Liver (tissue), 9 donors: ENCODE data around the gene CTSW. TPM values are rescaled to one million over a fixed set of nuclear protein-coding genes. Genes with fewer than 3 reads are reported as not detected.

Experiments
- DNase-seq: peaks from one replicate; pipeline ENCODE4 v3.0.0-alpha.2; 2017; ENCODE audit warnings: low spot score
- H3K27ac ChIP-seq, 2 donors: one replicate each; pipeline ENCODE4 v1.7.0; 2013; ENCODE audit warnings: inconsistent platforms in 2 of 2, low read length in 2 of 2, control low read depth in 1 of 2, low read depth in 1 of 2, mild to moderate bottlenecking in 1 of 2
- H3K27me3 ChIP-seq, 4 donors: one replicate each; pipeline versions ENCODE4 v1.6.1 to v1.7.0; 2013; ENCODE audit warnings: low read length in 3 of 4, inconsistent platforms in 1 of 4, mild to moderate bottlenecking in 1 of 4, moderate library complexity in 1 of 4; ENCODE audit not compliant: control insufficient read depth in 4 of 4, insufficient read depth in 4 of 4
- H3K36me3 ChIP-seq, 4 donors: one replicate each; pipeline versions ENCODE4 v1.6.1 to v1.7.0; 2013; ENCODE audit warnings: low read length in 3 of 4, mild to moderate bottlenecking in 3 of 4, low read depth in 1 of 4, moderate library complexity in 1 of 4; ENCODE audit not compliant: control insufficient read depth in 4 of 4, insufficient read depth in 3 of 4
- H3K4me1 ChIP-seq, 4 donors: one replicate each; pipeline versions ENCODE4 v1.6.1 to v1.7.0; 2013; ENCODE audit warnings: low read length in 3 of 4, mild to moderate bottlenecking in 3 of 4, moderate library complexity in 1 of 4; ENCODE audit not compliant: control insufficient read depth in 4 of 4, insufficient read depth in 4 of 4
- H3K4me3 ChIP-seq, 3 donors: one replicate each; pipeline versions ENCODE4 v1.6.1 to v1.7.0; 2013; ENCODE audit warnings: low read length in 3 of 3, control low read depth in 1 of 3, low read depth in 1 of 3, mild to moderate bottlenecking in 1 of 3
- H3K9ac ChIP-seq, 2 donors: one replicate each; pipeline ENCODE4 v1.7.0; 2013; ENCODE audit warnings: low read length in 2 of 2, mild to moderate bottlenecking in 2 of 2, moderate library complexity in 2 of 2, control low read depth in 1 of 2, low read depth in 1 of 2
- H3K9me3 ChIP-seq, 4 donors: one replicate each; pipeline versions ENCODE4 v1.6.1 to v1.7.0; 2013; ENCODE audit warnings: low read length in 3 of 4; ENCODE audit not compliant: control insufficient read depth in 4 of 4
- CTCF ChIP-seq: fragments of 150-350 bp; IDR thresholded peaks from 2 replicates; pipeline ENCODE4 v1.5.1; 2017; ENCODE audit warnings: improper control_type of control experiment, low read depth, low read length; ENCODE audit not compliant: missing input control
- EGR1 ChIP-seq, 2 donors: IDR thresholded peaks; 2 replicates each; pipeline ENCODE4 v1.6.1; 2016 to 2018; ENCODE audit warnings: antibody characterized with exemption in 2 of 2, low read depth in 2 of 2
- GABPA ChIP-seq, 2 donors: IDR thresholded peaks in 1 of 2; conservative IDR thresholded peaks in 1 of 2; 2 replicates each; pipeline ENCODE4 v1.6.1; 2016; ENCODE audit warnings: antibody characterized with exemption in 2 of 2, mild to moderate bottlenecking in 1 of 2, moderate library complexity in 1 of 2
- HNF4A ChIP-seq, 2 donors: conservative IDR thresholded peaks; 2 replicates each; pipeline ENCODE4 v1.6.1; 2016; ENCODE audit warnings: antibody characterized with exemption in 2 of 2, mild to moderate bottlenecking in 2 of 2
- HNF4G ChIP-seq: IDR thresholded peaks from 2 replicates; pipeline ENCODE4 v1.6.1; 2016; ENCODE audit warnings: antibody characterized with exemption
- JUND ChIP-seq, 2 donors: IDR thresholded peaks; 2 replicates each; pipeline ENCODE4 v1.6.1; 2016; ENCODE audit warnings: antibody characterized with exemption in 2 of 2
- MAX ChIP-seq: IDR thresholded peaks from 2 replicates; pipeline ENCODE4 v1.6.1; 2016; ENCODE audit warnings: antibody characterized with exemption
- NR2F2 ChIP-seq: IDR thresholded peaks from 2 replicates; pipeline ENCODE4 v1.6.1; 2016; ENCODE audit warnings: antibody characterized with exemption
- RAD21 ChIP-seq, 2 donors: IDR thresholded peaks; 2 replicates each; pipeline ENCODE4 v1.6.1; 2016; ENCODE audit warnings: antibody characterized with exemption in 2 of 2, mild to moderate bottlenecking in 2 of 2
- RXRA ChIP-seq, 2 donors: IDR thresholded peaks; 2 replicates each; pipeline ENCODE4 v1.6.1; 2017 to 2018; ENCODE audit warnings: antibody characterized with exemption in 2 of 2, mild to moderate bottlenecking in 1 of 2
- SP1 ChIP-seq: IDR thresholded peaks from 2 replicates; pipeline ENCODE4 v1.6.1; 2018; ENCODE audit warnings: antibody characterized with exemption, mild to moderate bottlenecking
- TAF1 ChIP-seq: conservative IDR thresholded peaks from 2 replicates; pipeline ENCODE4 v1.6.1; 2016; ENCODE audit warnings: antibody characterized with exemption, mild to moderate bottlenecking
- YY1 ChIP-seq: IDR thresholded peaks from 2 replicates; pipeline ENCODE4 v1.6.1; 2016; ENCODE audit warnings: antibody characterized with exemption, mild to moderate bottlenecking
- WGBS: extraction: QIAGEN DNeasy Blood & Tissue Kit; methylation state at CpG from one replicate; pipeline ENCODE4 v1.1.7; 2013; 5-methylcytosine and 5-hydroxymethylcytosine counted together
- polyA plus RNA-seq, 2 donors: library from polyadenylated mRNA; stranded (reverse) in 1 of 2; unstranded in 1 of 2; fragments of 200-250 nt in 1 of 2; fragments of >200 nt in 1 of 2; fragmentation: Nextera tagmentation in 1 of 2; extraction: Ambion mirVana in 1 of 2; gene quantifications; one replicate each; pipeline versions ENCODE4 v1.2.1 to v1.2.3, GENCODE V29; 2013 to 2015
- total RNA-seq, 2 donors: library from RNA; depleted of rRNA; stranded (reverse); fragments of >200 nt; gene quantifications; one replicate each; pipeline ENCODE4 v1.2.3, GENCODE V29; 2014
- TF ChIP-seq, protein P1 (sequence below): IDR thresholded peaks from 2 replicates; pipeline ENCODE4 v1.6.1; 2016; ENCODE audit warnings: antibody characterized with exemption, mild to moderate bottlenecking
- TF ChIP-seq, protein P2 (sequence below): IDR thresholded peaks from 2 replicates; pipeline ENCODE4 v1.6.1; 2016; ENCODE audit warnings: antibody characterized with exemption
- TF ChIP-seq, protein P3 (sequence below): IDR thresholded peaks from 2 replicates; pipeline ENCODE4 v1.6.1; 2016; ENCODE audit warnings: antibody characterized with exemption
- donor health status: healthy.
- donor health status: healthy.
- donor health status: healthy.
- donor health status: healthy.
- donor health status: healthy.

CTSW gene
- total and polyA plus RNA-seq, 4 donors = 1.3 to 2.9 (median 2.1) TPM

DNA sequence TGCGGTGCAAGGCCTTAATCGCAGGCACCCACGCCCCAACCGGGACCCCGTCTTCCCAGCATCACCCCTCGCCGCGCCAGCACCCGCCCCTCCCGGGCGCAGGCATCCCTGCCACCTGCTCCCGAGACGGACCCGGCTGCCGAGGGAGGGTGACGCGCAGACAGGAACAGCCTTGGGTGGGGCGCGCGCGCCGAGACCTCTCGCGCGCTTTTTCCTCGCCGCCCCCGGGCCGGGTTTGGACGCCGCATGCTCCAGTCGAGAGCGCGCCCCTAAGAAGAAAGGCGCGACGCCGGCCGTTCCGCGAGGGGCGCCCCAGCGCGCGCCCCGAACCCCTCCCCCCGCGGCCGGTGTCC lies 22.2 kb upstream of the CTSW start:
- DNase-seq = peak; percentile 83
- WGBS = under 1% methylated on average over 49 of the region's 49 CpGs
- peak overlapping the region; percentile 90 to 94 for H3K27ac ChIP-seq

DNA sequence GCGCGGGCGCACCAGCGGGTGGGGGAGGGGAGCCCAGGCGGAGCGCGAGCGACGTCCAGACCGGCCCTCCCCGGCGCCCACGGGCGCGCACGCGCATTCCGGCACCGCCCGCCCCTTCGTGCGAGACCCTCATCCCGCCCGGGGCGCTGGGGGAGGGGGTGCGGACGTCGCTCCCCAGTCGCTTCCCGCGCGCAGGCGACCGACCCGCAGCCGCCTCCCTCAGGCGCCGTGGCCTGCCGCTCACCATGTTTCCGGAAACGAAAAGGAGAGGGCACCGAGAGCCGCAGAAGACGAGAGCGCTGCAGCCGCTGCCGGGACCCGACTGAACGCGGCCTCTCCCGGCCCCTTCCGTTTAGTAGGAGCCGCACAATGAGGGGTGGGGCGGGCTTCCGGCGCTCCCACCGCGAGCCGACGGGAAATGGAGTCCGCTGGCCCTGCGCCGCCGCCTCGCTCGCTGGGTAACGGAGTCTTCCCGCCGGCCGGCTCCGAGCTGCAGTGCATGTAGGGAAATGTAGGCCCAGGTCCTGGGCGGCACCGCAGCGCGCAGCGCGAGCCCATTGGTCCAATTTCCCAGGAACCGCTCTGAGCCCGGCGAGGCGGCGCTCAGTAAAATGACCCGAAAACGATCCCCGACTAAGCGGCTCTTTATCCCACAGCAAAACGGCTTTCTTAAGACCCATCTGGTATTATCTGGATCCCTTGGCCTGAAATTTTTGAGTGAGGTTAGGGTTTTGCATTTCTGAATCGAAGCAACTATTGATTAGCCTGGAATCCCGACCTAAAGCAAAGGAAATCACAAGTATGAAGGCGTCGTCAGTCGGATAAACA lies 21.6 kb upstream of the CTSW start, which contains the start of gene CFL1:
Gene CFL1, minus strand, starts transcription at position 328 of the 828 bp plus-strand sequence. Its CDS starts 81 bp downstream, at position 247.
- under 1% methylated on average over 92 of the region's 92 CpGs for WGBS
- Histone ChIP-seq H3K4me3 (peak within 1 kb of the TSS; percentile 68 to 96 (median 91)), H3K9me3 (no peaks in the 10 kb centered on the region), H3K9ac (peak within 1 kb of the TSS; percentile 84 to 85), H3K36me3 (peaks cover 8 to 36% (median 23%) of the 10 kb centered on the region in 4 donors), H3K27ac (peak within 1 kb of the TSS; percentile 90 to 96), H3K27me3 (no peaks in the 10 kb centered on the region), H3K4me1 (peaks cover 10 to 48% (median 32%) of the 10 kb centered on the region in 4 donors)
- peak; percentile 94 for DNase-seq
- peak; percentile 20 for TF ChIP-seq MAX
- no peak for TF ChIP-seq HNF4A (conservative IDR thresholded peaks at IDR 0.05)
- TF ChIP-seq JUND (IDR thresholded peaks at IDR 0.05) = peak in 1 of 2 donors; percentile 17
- no peak for TF ChIP-seq HNF4G
- no peak for TF ChIP-seq RXRA (IDR thresholded peaks at IDR 0.05)
- TF ChIP-seq RAD21 (IDR thresholded peaks at IDR 0.05) = peak in 1 of 2 donors; percentile 6
- TF ChIP-seq CTCF = no peak
- no peak for TF ChIP-seq NR2F2
- TF ChIP-seq, protein P1, sequence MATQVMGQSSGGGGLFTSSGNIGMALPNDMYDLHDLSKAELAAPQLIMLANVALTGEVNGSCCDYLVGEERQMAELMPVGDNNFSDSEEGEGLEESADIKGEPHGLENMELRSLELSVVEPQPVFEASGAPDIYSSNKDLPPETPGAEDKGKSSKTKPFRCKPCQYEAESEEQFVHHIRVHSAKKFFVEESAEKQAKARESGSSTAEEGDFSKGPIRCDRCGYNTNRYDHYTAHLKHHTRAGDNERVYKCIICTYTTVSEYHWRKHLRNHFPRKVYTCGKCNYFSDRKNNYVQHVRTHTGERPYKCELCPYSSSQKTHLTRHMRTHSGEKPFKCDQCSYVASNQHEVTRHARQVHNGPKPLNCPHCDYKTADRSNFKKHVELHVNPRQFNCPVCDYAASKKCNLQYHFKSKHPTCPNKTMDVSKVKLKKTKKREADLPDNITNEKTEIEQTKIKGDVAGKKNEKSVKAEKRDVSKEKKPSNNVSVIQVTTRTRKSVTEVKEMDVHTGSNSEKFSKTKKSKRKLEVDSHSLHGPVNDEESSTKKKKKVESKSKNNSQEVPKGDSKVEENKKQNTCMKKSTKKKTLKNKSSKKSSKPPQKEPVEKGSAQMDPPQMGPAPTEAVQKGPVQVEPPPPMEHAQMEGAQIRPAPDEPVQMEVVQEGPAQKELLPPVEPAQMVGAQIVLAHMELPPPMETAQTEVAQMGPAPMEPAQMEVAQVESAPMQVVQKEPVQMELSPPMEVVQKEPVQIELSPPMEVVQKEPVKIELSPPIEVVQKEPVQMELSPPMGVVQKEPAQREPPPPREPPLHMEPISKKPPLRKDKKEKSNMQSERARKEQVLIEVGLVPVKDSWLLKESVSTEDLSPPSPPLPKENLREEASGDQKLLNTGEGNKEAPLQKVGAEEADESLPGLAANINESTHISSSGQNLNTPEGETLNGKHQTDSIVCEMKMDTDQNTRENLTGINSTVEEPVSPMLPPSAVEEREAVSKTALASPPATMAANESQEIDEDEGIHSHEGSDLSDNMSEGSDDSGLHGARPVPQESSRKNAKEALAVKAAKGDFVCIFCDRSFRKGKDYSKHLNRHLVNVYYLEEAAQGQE = peak; percentile 73

More for the DNA sequence above, 22.2 kb upstream of the CTSW start:
- Histone ChIP-seq H3K9ac (peak overlapping the region in 1 of 2 donors; percentile 85), H3K4me3 (peak overlapping the region; percentile 68 to 96 (median 91)), H3K27me3 (no peaks in the 10 kb centered on the region), H3K9me3 (no peaks in the 10 kb centered on the region), H3K36me3 (peaks cover 9 to 35% (median 21%) of the 10 kb centered on the region in 4 donors), H3K4me1 (peaks cover 10 to 48% (median 32%) of the 10 kb centered on the region in 4 donors)
- TF ChIP-seq YY1 (no peak), EGR1 (IDR thresholded peaks at IDR 0.05; ENCODE audit: low read depth in 2 of 2) (no peak), RAD21 (IDR thresholded peaks at IDR 0.05) (no peak), SP1 (no peak), HNF4G (no peak), MAX (no peak), GABPA (IDR thresholded peaks at IDR 0.05 in 1 of 2, conservative IDR thresholded peaks at IDR 0.05 in 1 of 2) (no peak), RXRA (IDR thresholded peaks at IDR 0.05) (no peak), HNF4A (conservative IDR thresholded peaks at IDR 0.05) (no peak), TAF1 (no peak)
- TF ChIP-seq, protein P2, sequence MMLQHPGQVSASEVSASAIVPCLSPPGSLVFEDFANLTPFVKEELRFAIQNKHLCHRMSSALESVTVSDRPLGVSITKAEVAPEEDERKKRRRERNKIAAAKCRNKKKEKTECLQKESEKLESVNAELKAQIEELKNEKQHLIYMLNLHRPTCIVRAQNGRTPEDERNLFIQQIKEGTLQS = no peak
- TF ChIP-seq, protein P1 = no peak
- TF ChIP-seq, protein P3, sequence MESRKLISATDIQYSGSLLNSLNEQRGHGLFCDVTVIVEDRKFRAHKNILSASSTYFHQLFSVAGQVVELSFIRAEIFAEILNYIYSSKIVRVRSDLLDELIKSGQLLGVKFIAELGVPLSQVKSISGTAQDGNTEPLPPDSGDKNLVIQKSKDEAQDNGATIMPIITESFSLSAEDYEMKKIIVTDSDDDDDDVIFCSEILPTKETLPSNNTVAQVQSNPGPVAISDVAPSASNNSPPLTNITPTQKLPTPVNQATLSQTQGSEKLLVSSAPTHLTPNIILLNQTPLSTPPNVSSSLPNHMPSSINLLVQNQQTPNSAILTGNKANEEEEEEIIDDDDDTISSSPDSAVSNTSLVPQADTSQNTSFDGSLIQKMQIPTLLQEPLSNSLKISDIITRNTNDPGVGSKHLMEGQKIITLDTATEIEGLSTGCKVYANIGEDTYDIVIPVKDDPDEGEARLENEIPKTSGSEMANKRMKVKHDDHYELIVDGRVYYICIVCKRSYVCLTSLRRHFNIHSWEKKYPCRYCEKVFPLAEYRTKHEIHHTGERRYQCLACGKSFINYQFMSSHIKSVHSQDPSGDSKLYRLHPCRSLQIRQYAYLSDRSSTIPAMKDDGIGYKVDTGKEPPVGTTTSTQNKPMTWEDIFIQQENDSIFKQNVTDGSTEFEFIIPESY = no peak
